H1 (cell line): ENCODE data around the gene BANF1.

Source experiments
- CBX8 ChIP-seq: fragments of 300-800, 300-1000 bp; sonication (generic); IDR thresholded peaks from 2 replicates; pipeline ENCODE4 v1.7.1; 2016; ENCODE audit warnings: low read depth, low read length, borderline replicate concordance
- CREB1 ChIP-seq: IDR thresholded peaks from 2 replicates; pipeline ENCODE4 v1.6.1; 2012; ENCODE audit warnings: inconsistent platforms
- EP300 ChIP-seq, 2 experiments: IDR thresholded peaks; 1 replicate in 1 of 2; 2 replicates in 1 of 2; pipeline ENCODE4 v1.6.1; 2011 to 2012; ENCODE audit warnings: low read depth in 2 of 2, low read length in 2 of 2, mild to moderate bottlenecking in 2 of 2, borderline replicate concordance in 1 of 2, inconsistent platforms in 1 of 2, moderate library complexity in 1 of 2
- HDAC2 ChIP-seq, 2 experiments: fragments of 300-600 bp in 1 of 2; sonication (generic) in 1 of 2; IDR thresholded peaks; 2 replicates each; pipeline ENCODE4 v1.6.1; 2011 to 2012; ENCODE audit warnings: low read depth in 2 of 2, low read length in 2 of 2, mild to moderate bottlenecking in 2 of 2, moderate library complexity in 2 of 2, borderline replicate concordance in 1 of 2, inconsistent platforms in 1 of 2
- KDM5A ChIP-seq: fragments of 200-600 bp; IDR thresholded peaks from 2 replicates; pipeline ENCODE4 v1.7.1; 2012; ENCODE audit warnings: mild to moderate bottlenecking, low read length, inconsistent platforms, mixed read lengths
- POLR2A ChIP-seq, 2 experiments: IDR thresholded peaks; 1 replicate in 1 of 2; 2 replicates in 1 of 2; pipeline ENCODE4 v1.6.1; 2011; ENCODE audit warnings: low read depth in 2 of 2, low read length in 2 of 2, mild to moderate bottlenecking in 2 of 2; ENCODE audit errors: control extremely low read depth in 1 of 2
- SIN3A ChIP-seq, 2 experiments: IDR thresholded peaks in 1 of 2; conservative IDR thresholded peaks in 1 of 2; 2 replicates each; pipeline ENCODE4 v1.6.1; 2011 to 2012; ENCODE audit warnings: low read length in 2 of 2, improper control_type of control experiment in 1 of 2, low read depth in 1 of 2, mild to moderate bottlenecking in 1 of 2
- TF ChIP-seq, protein P1 (sequence below), 3 experiments: IDR thresholded peaks; 1 replicate in 2 of 3; 2 replicates in 1 of 3; pipeline versions ENCODE4 v1.5.1 to v1.6.1; 2011; ENCODE audit warnings: low read length in 3 of 3, mild to moderate bottlenecking in 3 of 3, inconsistent platforms in 2 of 3, low read depth in 1 of 3, moderate library complexity in 1 of 3; ENCODE audit not compliant: insufficient read depth in 1 of 3; ENCODE audit errors: control extremely low read depth in 1 of 3
- TF ChIP-seq, protein P2 (sequence below): IDR thresholded peaks from 2 replicates; pipeline ENCODE4 v1.6.1; 2011; ENCODE audit warnings: low read depth, mild to moderate bottlenecking, low read length; ENCODE audit not compliant: insufficient read depth
- TF ChIP-seq, protein P3 (sequence below): IDR thresholded peaks from 2 replicates; pipeline ENCODE4 v1.6.1; 2011; ENCODE audit warnings: low read length, improper control_type of control experiment

DNA sequence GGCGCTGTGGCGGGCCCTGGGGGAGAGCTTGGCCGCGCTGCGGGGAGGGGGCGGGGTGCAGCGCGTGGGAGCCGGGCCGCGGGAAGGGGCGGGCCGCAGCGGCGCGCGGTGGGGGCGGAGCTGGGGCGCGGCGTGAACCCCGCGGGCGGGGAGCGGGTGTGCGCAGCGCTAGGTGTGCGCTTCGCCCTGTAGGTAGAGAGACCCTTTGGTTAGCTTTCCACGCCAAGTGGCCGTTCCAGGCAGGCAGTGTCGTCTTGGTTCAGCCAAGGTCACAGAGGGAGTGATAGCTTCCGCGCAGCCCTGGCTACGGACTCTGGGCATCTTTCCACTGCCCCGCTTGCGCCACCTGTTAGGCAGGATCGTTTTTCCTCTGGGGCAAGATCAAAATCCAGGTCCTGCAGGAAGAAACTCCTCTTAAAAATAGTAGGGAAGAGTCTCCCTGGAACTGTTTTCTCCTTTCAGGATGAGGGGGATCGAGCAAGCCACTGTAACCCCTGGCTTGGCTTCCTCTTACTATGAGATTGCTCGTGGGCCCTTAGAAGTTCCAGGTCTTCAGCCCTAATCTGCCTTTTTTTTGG is 434 bp downstream of the BANF1 start:
- TF ChIP-seq, protein P1, sequence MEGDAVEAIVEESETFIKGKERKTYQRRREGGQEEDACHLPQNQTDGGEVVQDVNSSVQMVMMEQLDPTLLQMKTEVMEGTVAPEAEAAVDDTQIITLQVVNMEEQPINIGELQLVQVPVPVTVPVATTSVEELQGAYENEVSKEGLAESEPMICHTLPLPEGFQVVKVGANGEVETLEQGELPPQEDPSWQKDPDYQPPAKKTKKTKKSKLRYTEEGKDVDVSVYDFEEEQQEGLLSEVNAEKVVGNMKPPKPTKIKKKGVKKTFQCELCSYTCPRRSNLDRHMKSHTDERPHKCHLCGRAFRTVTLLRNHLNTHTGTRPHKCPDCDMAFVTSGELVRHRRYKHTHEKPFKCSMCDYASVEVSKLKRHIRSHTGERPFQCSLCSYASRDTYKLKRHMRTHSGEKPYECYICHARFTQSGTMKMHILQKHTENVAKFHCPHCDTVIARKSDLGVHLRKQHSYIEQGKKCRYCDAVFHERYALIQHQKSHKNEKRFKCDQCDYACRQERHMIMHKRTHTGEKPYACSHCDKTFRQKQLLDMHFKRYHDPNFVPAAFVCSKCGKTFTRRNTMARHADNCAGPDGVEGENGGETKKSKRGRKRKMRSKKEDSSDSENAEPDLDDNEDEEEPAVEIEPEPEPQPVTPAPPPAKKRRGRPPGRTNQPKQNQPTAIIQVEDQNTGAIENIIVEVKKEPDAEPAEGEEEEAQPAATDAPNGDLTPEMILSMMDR (IDR thresholded peaks at IDR 0.05; ENCODE audit: control extremely low read depth in 1 of 3, insufficient read depth in 1 of 3, low read depth in 1 of 3, low read length in 3 of 3): peak in 2 of 3 experiments; percentile 6 to 8; a peak in 2 of 4 replicates
- TF ChIP-seq SIN3A (conservative IDR thresholded peaks at IDR 0.05 in 1 of 2, IDR thresholded peaks at IDR 0.05 in 1 of 2; ENCODE audit: low read depth in 1 of 2, low read length in 2 of 2) (no peak), POLR2A (IDR thresholded peaks at IDR 0.05; ENCODE audit: control extremely low read depth in 1 of 2, low read depth in 2 of 2, low read length in 2 of 2) (no peak), CBX8 (no peak), CREB1 (no peak), EP300 (IDR thresholded peaks at IDR 0.05; ENCODE audit: borderline replicate concordance in 1 of 2, low read depth in 2 of 2, low read length in 2 of 2) (no peak), HDAC2 (IDR thresholded peaks at IDR 0.05; ENCODE audit: borderline replicate concordance in 1 of 2, low read depth in 2 of 2, low read length in 2 of 2) (no peak), KDM5A (no peak)
- TF ChIP-seq, protein P2, sequence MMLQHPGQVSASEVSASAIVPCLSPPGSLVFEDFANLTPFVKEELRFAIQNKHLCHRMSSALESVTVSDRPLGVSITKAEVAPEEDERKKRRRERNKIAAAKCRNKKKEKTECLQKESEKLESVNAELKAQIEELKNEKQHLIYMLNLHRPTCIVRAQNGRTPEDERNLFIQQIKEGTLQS: no peak
- TF ChIP-seq, protein P3, sequence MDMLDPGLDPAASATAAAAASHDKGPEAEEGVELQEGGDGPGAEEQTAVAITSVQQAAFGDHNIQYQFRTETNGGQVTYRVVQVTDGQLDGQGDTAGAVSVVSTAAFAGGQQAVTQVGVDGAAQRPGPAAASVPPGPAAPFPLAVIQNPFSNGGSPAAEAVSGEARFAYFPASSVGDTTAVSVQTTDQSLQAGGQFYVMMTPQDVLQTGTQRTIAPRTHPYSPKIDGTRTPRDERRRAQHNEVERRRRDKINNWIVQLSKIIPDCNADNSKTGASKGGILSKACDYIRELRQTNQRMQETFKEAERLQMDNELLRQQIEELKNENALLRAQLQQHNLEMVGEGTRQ: no peak
